Right renal pelvis (tissue), 4 donors: ENCODE data around the gene B3GAT1. TPM values are rescaled to one million over a fixed set of nuclear protein-coding genes. Genes with fewer than 3 reads are reported as not detected.

ENCODE experiments used
- DNase-seq, 4 donors: peaks; one replicate each; pipeline ENCODE4 v3.0.0-alpha.2; 2013; ENCODE audit warnings: low read depth in 4 of 4, low spot score in 3 of 4, missing footprints in 1 of 4
- polyA plus RNA-seq, 4 donors: library from polyadenylated mRNA; unstranded; fragments of 120-200 nt; gene quantifications; one replicate each; pipeline ENCODE4 v1.2.1, GENCODE V29; 2013; ENCODE audit not compliant: insufficient read length in 4 of 4

The B3GAT1 gene
- polyA plus RNA-seq, 4 donors = 3.3 to 3.8 (median 3.5) TPM

GRCh38 chr11:134393638-134394037 is 18.4 kb downstream of the B3GAT1 start:
- no peak for DNase-seq

DNA sequence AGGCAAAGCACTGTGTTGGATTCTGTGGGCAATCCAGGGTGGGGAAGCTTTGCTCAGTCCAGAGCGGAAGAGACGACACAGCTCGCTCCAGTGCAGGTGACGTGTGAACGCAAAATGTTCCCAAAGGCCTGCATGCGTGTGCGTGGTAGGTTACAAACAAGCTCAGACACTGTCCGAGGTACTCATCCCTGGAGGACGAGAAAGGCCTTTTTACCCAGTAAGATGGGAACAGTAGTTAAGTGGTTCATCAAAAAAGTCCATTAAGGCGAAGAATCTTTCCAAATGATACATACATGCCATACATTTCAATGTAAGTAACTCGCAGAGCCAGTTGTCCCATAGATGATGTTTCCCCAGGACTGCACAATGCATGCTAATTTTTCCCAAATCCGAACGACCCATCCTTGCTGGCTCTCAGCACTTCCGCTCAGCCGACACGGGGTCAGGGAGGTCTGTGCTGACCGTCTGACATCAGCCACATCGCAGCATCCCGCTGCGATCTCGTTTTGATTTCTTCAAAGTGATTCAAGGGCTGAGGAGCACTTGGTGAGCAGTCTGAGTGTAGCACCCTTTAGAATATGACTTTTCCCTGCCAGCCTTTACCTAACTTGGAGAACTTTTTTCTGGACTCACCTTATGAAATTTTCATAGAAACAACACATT is 19.0 kb downstream of the B3GAT1 start:
- DNase-seq = no peak

DNA sequence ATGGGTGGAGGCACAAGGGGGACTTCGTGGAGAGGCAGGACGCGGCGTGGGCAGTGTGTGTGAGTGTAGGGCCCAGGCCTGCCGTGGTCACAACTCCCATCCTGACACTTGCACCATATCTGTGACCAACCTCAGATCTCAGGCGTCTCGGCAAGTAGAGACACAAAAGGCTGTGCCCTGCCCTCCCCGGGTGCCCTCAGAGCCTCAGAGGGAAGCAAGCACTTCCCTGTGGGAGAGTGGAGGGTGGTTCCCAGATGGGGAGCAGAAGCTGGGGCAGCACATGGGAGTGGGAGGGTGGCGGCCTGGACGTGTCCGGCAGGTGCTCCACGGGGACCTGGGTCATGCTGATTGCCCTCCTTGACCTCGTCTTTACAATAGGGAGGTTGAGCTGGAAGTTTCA is 20.4 kb downstream of the B3GAT1 start:
- DNase-seq = no peak

DNA sequence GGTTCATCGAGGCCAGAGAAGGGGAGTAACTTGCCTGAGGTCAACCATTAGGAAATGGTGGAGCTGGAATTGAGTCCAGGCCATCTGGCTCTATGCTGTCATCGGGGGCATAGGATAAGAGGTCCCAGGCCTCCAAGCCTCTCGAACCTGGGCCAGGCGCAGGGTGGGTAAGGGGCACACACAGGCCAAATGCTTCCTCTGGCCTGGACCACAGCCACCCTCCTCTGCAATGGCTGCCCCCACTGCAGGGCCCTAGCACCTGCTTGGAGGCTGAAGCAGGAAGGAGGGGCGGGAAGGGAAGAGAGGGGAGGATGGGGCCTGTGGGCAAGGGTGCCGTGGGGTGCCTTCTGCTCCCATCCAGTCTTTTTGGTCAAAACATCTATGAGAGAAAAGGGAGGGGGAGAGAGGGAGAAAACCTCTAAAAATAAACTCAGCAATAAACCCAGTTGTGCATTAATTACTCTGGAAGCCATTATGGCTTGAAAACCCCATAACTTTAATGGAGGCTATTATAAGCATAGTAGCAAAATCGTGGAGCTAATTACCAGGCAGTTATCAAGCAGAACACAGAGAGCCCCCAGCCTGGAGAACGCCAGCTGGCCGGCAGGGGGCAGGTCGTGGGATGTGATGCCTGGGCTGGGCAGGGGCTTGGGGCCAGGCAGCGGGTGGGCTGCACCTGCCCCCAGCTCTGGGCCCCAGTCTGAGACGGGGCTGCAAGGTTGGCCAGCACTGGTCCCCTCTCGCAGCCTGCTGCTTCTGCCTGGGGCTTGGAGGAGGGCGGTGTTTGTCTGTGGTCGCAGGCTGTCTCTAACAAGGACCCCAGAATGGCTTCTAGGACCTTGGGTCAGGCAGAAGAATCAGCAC is 21.1 kb downstream of the B3GAT1 start:
- DNase-seq = no peak

DNA sequence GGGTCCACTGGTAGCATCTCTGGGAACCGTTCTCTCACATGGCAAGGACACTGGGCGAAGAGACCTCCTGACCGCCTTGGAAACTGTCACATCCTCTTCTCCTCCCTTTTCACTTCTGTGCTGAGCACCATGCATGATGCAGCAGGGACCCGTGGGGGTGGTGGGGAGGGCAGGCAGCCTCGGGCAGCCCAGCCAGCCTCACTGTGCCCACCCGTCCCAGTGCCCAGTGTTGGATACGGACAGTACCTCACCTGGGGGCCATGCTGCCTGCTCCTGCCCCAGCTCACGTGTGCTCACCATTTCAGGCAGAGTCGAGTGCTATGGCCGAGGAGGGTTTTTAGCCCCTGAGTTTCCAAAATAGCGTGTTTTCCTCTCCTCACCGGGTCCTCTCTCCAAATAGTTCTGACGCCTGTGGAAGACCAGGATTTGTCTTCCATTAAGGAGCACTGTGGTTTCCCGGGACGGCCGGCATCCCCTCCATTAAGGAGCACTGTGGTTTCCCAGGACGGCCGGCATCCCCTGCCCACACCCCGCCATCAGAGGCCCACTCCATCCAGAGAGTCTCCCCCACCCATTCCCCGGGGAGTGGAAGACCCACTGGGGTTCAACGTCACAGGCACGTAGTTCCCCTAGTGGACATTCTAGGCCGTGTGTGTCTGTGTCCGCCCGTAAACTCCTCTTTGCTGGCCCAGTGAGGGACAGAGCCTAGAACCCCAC is 22.4 kb downstream of the B3GAT1 start:
- no peak for DNase-seq

GRCh38 chr11:134388590-134388989 is 23.5 kb downstream of the B3GAT1 start:
- DNase-seq = no peak

DNA sequence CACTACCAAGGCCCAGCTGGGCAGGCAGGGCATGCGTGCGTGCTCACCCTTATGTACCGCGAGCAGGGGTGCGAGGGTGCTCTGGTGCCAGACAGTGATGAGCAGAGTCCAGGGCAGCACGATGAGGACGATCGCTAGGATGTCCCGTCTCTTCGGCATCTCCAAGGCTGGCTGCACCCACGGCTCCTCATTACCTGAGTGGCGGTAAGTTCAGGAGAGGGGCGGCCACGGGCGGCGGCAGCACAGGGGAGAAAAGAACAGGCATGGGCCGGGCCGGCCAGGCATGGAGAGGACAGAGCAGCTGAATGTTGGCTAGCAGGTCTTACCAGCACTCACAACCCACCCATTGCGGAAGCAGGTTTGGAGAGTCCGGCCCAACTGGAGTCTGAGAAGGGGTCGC is 24.5 kb downstream of the B3GAT1 start:
- no peak for DNase-seq

DNA sequence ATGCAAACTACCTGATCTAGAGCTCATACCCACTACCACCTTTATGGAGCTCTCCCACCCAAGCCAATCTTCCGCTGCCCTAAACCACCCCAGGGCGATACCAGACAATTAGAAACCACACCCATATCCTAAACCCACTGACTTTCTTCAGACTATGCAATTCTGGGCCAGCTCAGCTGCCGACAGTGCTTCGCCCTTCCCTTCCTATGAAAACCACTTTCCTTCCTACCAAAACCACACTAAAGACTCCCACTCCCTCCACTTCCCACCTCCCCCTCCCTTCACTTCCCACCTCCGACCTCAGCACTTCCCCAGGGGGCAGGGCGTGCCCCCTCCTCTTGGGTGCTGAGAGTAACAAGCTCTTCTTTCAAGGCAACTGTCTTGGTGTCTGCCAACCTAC is 25.1 kb downstream of the B3GAT1 start:
- no peak for DNase-seq

DNA sequence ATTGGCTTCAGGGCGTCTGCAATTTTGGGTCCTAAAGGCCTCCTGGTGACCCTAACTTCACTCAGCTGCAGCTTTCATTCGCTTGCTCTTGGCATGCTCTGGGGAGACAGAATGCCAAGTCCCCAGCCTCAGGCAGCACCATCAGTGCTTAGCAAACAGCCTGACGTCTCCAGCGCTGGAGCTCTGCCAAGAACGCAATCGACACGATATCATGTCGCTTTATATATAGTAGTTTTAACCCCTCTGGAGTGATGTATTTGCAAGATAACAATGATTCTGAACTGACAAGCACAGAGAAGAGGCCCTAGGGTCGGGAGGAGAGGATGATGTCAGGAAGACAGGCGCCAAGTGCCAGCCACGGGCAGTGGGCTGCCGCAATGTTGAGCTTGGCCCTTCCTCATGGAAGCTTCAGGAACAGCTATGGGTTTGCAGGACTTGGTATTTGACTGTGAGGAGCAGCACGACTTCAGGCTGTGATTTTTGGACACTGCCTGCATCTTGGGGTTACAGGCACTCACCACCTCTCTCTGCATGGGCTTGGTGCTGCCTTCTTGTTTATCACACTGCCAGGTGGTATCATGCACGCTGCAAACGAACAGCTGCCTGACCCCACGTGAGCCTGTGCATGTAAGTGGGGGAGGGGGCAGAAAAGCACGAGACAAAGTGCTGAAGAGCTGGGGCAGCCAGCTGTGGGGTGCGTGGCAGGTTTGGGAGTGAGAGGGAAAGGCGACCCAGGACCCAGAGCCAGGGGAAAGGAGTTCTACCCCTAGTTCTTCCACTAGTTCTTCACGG is 26.1 kb downstream of the B3GAT1 start:
- DNase-seq = no peak

- no peak for DNase-seq
These were observed 26.9 kb downstream of the B3GAT1 start for GRCh38 chr11:134385171-134385570.

DNA sequence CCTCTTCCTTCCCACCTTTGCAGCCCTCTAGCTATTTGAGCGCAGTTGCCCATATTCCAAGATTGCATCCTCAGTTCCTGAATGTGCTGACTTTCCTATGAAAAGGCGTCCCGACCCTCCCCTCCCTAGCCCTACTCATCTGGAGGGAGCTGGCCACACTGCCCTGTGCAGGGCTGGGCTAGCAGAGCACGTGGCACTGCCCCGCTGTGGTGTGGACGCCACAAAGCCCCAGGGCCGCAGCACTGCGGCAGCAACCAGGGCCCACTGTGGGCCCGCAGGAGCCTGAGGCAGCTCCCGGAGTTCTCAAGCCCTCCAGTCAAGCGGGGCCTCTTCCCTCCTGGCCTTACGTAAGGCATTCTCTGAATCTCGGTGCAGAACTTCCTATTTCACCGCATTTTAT is 27.6 kb downstream of the B3GAT1 start:
- no peak for DNase-seq

GRCh38 chr11:134383576-134384221 is 28.3 kb downstream of the B3GAT1 start:
- DNase-seq = no peak

DNA sequence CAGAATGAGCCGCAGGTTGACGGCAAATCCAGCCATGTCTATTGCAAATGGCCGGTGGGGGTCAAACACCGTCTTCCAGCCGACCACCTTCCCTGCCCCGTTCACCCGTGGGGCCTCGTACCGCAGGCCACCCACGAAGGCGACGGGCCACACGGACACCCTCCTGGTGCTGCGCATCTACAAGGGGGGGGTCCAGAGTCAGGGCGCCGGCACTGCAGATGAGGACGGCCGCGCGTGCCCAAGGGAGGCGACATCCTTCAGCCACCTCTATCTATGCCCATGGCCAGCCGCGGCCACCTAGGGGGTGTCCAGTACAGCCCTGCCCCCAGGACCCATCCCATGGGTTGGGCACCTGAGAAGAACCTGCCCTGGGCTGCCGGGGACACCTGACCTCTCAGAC is 29.2 kb downstream of the B3GAT1 start:
- DNase-seq = no peak

DNA sequence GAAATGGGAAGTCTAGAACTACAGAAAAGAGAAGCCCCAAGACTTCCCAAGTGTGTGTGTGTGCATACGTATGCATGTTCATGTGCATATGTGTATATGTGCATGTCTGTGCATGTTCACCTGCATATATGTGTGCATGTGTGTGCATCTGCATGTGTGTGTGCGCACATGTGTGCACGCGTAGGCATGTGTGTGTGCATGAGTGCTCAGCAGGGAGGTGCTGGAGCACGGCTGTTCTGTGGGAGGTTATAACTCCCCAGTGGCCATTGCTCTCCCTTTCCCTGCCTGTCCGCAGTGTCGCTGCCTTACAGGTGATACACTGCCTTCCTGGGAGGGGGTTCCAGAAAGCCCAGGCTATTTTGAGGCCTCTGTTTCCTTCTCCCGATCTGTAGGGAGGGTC is 29.8 kb downstream of the B3GAT1 start:
- DNase-seq = no peak

DNA sequence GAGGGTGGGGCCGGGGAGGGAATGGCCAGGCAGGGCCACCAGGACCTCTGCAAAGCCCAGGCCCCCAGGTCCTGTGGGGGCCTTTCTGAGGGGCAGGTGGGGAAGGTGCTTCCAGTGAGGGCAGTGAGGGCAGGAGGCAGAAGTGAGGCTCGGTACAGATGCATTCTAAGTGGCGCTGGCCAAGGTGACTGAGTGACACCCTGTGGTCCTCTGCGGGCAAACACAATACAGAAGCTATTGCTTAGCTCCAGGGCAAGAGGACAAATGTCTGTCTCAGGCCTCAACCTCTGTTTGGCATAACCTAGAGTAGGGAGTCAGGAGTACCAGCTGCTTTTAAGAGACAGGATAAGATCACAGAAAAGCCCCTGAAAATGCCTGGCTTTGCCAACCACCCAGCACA is 31.3 kb downstream of the B3GAT1 start:
- DNase-seq = no peak

DNA sequence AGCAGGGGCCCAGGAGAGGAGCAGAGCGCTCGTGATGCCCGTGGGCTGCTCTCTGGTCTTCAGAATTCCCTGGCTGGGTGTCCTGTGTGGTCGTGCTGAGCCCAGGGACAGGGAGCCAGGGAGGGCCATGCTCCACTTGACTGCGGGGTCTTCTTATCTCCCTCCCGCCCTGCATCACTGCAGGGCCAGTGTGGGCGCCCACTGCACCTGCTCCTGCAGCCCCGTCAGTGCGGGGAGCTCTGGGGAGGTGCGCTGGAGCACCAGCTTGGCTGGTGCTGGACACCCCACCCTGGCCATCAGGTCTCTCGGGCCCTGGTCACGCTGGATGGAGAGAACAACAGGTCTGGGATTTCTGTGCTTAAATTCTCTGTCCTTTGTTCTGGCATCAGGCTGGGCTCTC is 31.8 kb downstream of the B3GAT1 start:
- no peak for DNase-seq

- DNase-seq = no peak
These were observed 32.8 kb downstream of the B3GAT1 start for GRCh38 chr11:134379241-134379640.

GRCh38 chr11:134377876-134378275 is 34.2 kb downstream of the B3GAT1 start:
- no peak for DNase-seq

DNA sequence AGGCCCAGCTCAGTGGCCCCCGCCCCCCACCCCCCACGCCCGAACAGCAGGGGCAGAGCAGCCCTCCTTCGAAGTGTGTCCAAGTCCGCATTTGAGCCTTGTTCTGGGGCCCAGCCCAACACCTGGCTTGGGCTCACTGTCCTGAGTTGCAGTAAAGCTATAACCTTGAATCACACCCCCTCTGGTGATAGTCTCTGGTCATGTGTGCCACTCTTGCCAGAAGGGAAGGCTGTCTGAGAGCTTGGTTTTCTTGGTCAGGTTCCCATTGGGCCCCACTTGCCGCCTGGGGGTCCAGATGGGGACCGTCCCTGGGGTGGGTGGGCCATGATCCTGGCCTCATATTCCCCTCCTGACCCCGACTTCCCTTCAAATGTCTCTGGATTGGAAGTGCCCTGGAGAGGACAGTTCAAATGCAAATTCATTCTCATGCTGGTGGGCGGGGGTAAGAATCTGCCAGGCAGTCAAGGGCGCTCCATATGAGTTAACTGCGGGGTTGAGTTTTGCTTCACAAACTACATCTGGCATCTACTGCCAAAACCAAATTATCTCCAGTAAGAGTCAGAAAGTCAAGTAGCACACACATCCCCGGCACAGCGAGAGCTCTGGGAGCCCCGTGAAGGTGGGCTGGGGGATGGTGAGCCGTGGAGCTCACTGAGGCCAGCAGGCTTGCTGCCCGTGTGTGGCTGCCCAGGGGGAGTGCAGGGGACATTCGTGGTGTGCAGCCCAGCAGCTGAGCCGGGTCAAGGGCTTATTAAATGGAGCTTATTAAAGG is 35.7 kb downstream of the B3GAT1 start:
- DNase-seq = no peak
